Psoas muscle (tissue), 8 donors: ENCODE results near the gene TXNRD1. TPM values are rescaled to one million over a fixed set of nuclear protein-coding genes. Genes with fewer than 3 reads are reported as not detected.

Experiments
- ATAC-seq, 4 donors: fragments of 200-7000 bp; cut with Tn5 transposase; one replicate each; pipeline ENCODE4 v1.9.1; 2020; ENCODE audit warnings: moderate library complexity in 3 of 4, mild to moderate bottlenecking in 2 of 4
- DNase-seq, 2 donors: peaks; one replicate each; pipeline ENCODE4 v3.0.0-alpha.2; 2020
- H3K27ac ChIP-seq: fragments of 200-600 bp; one replicate; pipeline ENCODE4 v1.8.0; 2022
- H3K27me3 ChIP-seq, 3 donors: fragments of 200-600 bp in 1 of 3; one replicate each; pipeline versions ENCODE4 v1.6.1 to v1.8.0; 2013 to 2022; ENCODE audit warnings: low read length in 2 of 3, mild to moderate bottlenecking in 2 of 3, moderate library complexity in 1 of 3; ENCODE audit not compliant: insufficient read depth in 3 of 3
- H3K36me3 ChIP-seq, 2 donors: fragments of 200-600 bp in 1 of 2; one replicate each; pipeline versions ENCODE4 v1.6.1 to v1.8.0; 2013 to 2022; ENCODE audit warnings: low read depth in 1 of 2, mild to moderate bottlenecking in 1 of 2, moderate library complexity in 1 of 2; ENCODE audit not compliant: insufficient read depth in 1 of 2
- H3K4me1 ChIP-seq: fragments of 200-600 bp; one replicate; pipeline ENCODE4 v1.8.0; 2022
- H3K4me3 ChIP-seq: fragments of 200-600 bp; one replicate; pipeline ENCODE4 v1.8.0; 2022; ENCODE audit warnings: mild to moderate bottlenecking
- H3K9me3 ChIP-seq: fragments of 200-600 bp; one replicate; pipeline ENCODE4 v1.8.0; 2022
- CTCF ChIP-seq: fragments of 200-600 bp; IDR thresholded peaks from one replicate; pipeline ENCODE4 v1.8.0; 2022; ENCODE audit warnings: antibody characterized with exemption
- WGBS, 3 donors: extraction: QIAGEN DNeasy Blood & Tissue Kit; methylation state at CpG; one replicate each; pipeline versions ENCODE4 v1.1.6 to v1.1.7; 2013; 5-methylcytosine and 5-hydroxymethylcytosine counted together
- intact Hi-C, 2 donors: fragments of 100-400 bp; cut with DNase I; formaldehyde crosslinking; loops; one replicate each; pipeline versions ENCODE4 v1.11.0 to v1.14.2; 2022
- polyA plus RNA-seq, 3 donors: library from polyadenylated mRNA; stranded (reverse); fragments of 200-250 nt; gene quantifications; one replicate each; pipeline ENCODE4 v1.2.3, GENCODE V29; 2013
- total RNA-seq, 4 donors: library from RNA; stranded (reverse); fragmentation: NEBNext Ultra II Directional in 2 of 4; extraction: Animal tissue kit (Norgen Biotek cat#: 25700) in 2 of 4; gene quantifications; one replicate each; pipeline versions ENCODE4 v1.2.1 to v1.2.4, GENCODE V29; 2021 to 2023
- donor health status: healthy with polysubstance abuse.
- donor health status: DM: no; HTN: no; CAD: no; lungs with moderate emphysema.
- donor health status: Bipolar disorder and iron deficiency.
- donor health status: healthy.
- donor health status: DM: yes; HTN: yes; CAD: no.
- donor health status: DM: no; HTN: no; CAD: no.
- donor health status: DM: no; HTN: no; CAD: no.
- donor health status: DM: yes; HTN: yes; CAD: no.

TXNRD1 gene
- total and polyA plus RNA-seq, 7 donors: 46.0 to 249 (median 110) TPM

DNA sequence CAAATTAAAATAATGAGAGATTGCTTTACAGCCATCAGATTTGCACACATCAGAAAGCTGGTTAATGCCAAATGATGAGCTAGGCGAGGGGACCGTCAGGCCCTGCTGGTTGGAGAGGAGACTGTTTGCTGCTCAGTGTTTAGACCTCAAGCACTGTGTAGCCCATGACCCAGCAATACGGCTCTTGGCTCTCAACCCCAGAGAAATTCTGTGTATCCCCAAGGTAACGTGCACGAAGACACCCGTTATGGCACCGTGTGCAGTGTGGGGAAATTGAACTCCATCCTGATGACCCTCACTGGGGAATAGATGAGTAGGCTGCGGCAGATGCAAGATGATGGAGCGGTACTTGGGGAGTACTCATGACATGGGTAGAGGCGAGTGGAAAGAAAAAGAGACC lies 143.6 kb downstream of the TXNRD1 start:
- WGBS, 3 donors: 88 to 94% (median 89%) methylated on average over 10 of the region's 10 CpGs
- Histone ChIP-seq H3K9me3 (peaks cover 3% of the 10 kb centered on the region), H3K27me3 (no peaks in the 10 kb centered on the region), H3K4me1 (no peaks in the 10 kb centered on the region), H3K27ac (no peak overlapping the region), H3K36me3 (peaks cover 4 to 13% of the 10 kb centered on the region in 2 donors), H3K4me3 (no peak overlapping the region)
- ATAC-seq: no peak
- intact Hi-C loops: loop anchor here (2.0 to 5.0 kb wide), 3 partner anchors 144 to 157 kb away; partner anchors contain the start of gene TXNRD1 (in 1 of the 2)
- DNase-seq: no peak
- no peak for TF ChIP-seq CTCF

- intact Hi-C loops: no loop called here
- Histone ChIP-seq H3K4me3 (no peak overlapping the region), H3K27me3 (no peaks in the 10 kb centered on the region), H3K36me3 (peaks cover 2 to 3% of the 10 kb centered on the region in 2 donors), H3K9me3 (peaks cover 3% of the 10 kb centered on the region), H3K4me1 (no peaks in the 10 kb centered on the region), H3K27ac (no peak overlapping the region)
- ATAC-seq (no peak), DNase-seq (no peak)
- WGBS, 3 donors: 91 to 93% (median 93%) methylated on average over 3 of the region's 3 CpGs
- no peak for TF ChIP-seq CTCF
Measured at GRCh38 chr12:104360157-104360556, 144.6 kb downstream of the TXNRD1 start.

- TF ChIP-seq CTCF: no peak
- no peak overlapping the region for H3K27ac ChIP-seq
- H3K4me1 ChIP-seq: no peaks in the 10 kb centered on the region
- intact Hi-C loops: no loop called here
- H3K9me3 ChIP-seq: peaks cover 3% of the 10 kb centered on the region
- H3K27me3 ChIP-seq: no peaks in the 10 kb centered on the region
- H3K4me3 ChIP-seq: no peak overlapping the region
- no peaks in the 10 kb centered on the region for H3K36me3 ChIP-seq
- ATAC-seq: no peak
- no peak for DNase-seq
- WGBS, 3 donors: 57 to 86% (median 77%) methylated on average over 5 of the region's 5 CpGs
Measured at GRCh38 chr12:104360983-104361707, 145.6 kb downstream of the TXNRD1 start.

DNA sequence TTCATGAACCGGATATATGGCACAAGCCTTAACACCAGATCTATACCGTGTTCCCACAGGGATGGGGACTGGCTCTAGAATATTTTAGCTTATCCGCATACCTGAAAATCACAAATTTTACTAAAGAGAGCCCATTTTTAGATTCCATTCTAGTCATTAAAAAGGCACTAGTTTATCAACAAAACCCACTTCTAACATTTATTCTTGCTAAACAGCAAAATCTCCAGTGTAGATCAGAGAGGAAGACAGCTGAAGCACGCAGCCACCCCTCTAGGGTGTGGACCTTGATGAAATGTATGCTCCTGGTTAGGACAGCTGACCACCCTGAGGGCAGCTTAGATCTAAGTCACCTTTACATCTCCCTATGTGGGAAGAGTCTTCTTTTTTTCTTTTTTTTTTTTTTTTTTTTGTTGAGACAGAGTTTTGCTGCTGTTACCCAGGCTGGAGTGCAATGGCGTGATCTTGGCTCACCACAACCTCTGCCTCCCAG lies 150.4 kb downstream of the TXNRD1 start:
- TF ChIP-seq CTCF: no peak
- DNase-seq (no peak), ATAC-seq (no peak)
- no peaks in the 10 kb centered on the region for H3K36me3 ChIP-seq
- H3K4me1 ChIP-seq: no peaks in the 10 kb centered on the region
- no peak overlapping the region for H3K27ac ChIP-seq
- 91 to 98% (median 93%) methylated on average over 5 of the region's 5 CpGs for WGBS, 3 donors
- peaks cover 9% of the 10 kb centered on the region for H3K9me3 ChIP-seq
- intact Hi-C loops: no loop called here
- no peaks in the 10 kb centered on the region for H3K27me3 ChIP-seq
- H3K4me3 ChIP-seq: no peak overlapping the region
